Right atrium auricular region (tissue), 2 donors: ENCODE measurements around the gene C1orf185. TPM values are rescaled to one million over a fixed set of nuclear protein-coding genes. Genes with fewer than 3 reads are reported as not detected.

Experiments used
- DNase-seq: peaks from one replicate; pipeline ENCODE4 v3.0.0-alpha.2; 2019; ENCODE audit warnings: low spot score
- H3K27ac ChIP-seq, 2 donors: fragments of 200-600 bp; sonication (generic); 1 replicate in 1 of 2; 2 replicates in 1 of 2; pipeline ENCODE4 v1.5.1; 2016 to 2019
- H3K27me3 ChIP-seq, 2 donors: fragments of 200-600 bp; sonication (generic); one replicate each; pipeline versions ENCODE4 v1.5.1 to v1.6.0; 2017 to 2019
- H3K36me3 ChIP-seq: fragments of 200-600 bp; sonication (generic); one replicate; pipeline ENCODE4 v1.5.1; 2016
- H3K4me1 ChIP-seq, 2 donors: fragments of 200-600 bp; sonication (generic); one replicate each; pipeline versions ENCODE4 v1.5.1 to v1.6.0; 2017 to 2019
- H3K4me3 ChIP-seq, 2 donors: fragments of 200-600 bp; sonication (generic); 1 replicate in 1 of 2; 2 replicates in 1 of 2; pipeline ENCODE4 v1.5.1; 2017 to 2019; ENCODE audit warnings: mild to moderate bottlenecking in 1 of 2, moderate library complexity in 1 of 2
- H3K9me3 ChIP-seq, 2 donors: fragments of 200-600 bp; sonication (generic); one replicate each; pipeline ENCODE4 v1.5.1; 2019
- CTCF ChIP-seq, 2 donors: fragments of 200-600 bp; sonication (generic); IDR thresholded peaks; one replicate each; pipeline ENCODE4 v1.5.1; 2019; ENCODE audit warnings: antibody characterized with exemption in 2 of 2
- microRNA counts, 2 donors: library from miRNA; unstranded; fragments of <30 nt; microRNA quantifications; one replicate each; lab custom pipeline; 2016 to 2017
- microRNA-seq, 2 donors: library from miRNA; unstranded; fragments of <30 nt; microRNA quantifications; one replicate each; pipeline ENCODE4, GENCODE V29; 2016 to 2017; ENCODE audit warnings: borderline number of aligned reads in 2 of 2, borderline replicate concordance in 1 of 2
- total RNA-seq, 2 donors: library from RNA; depleted of rRNA; stranded (reverse); fragments of >200 nt; gene quantifications; one replicate each; pipeline ENCODE4 v1.1.0, GENCODE V29; 2016

Gene C1orf185
- total RNA-seq, 2 donors from 2014 or later: not detected

- Histone ChIP-seq H3K27me3 (no peaks in the 10 kb centered on the region), H3K4me1 (no peaks in the 10 kb centered on the region), H3K4me3 (no peak overlapping the region), H3K27ac (no peak overlapping the region), H3K36me3 (no peaks in the 10 kb centered on the region), H3K9me3 (no peaks in the 10 kb centered on the region)
- DNase-seq: no peak
- TF ChIP-seq CTCF (IDR thresholded peaks at IDR 0.05): no peak
These were observed 86.2 kb downstream of the C1orf185 start for GRCh38 chr1:51188230-51188629.

GRCh38 chr1:51189421-51190073 lies 87.5 kb downstream of the C1orf185 start:
- Histone ChIP-seq H3K9me3 (no peaks in the 10 kb centered on the region), H3K27ac (no peak overlapping the region), H3K36me3 (no peaks in the 10 kb centered on the region), H3K27me3 (no peaks in the 10 kb centered on the region), H3K4me1 (no peaks in the 10 kb centered on the region), H3K4me3 (no peak overlapping the region)
- DNase-seq: no peak
- peak; percentile 69 to 89 for TF ChIP-seq CTCF (IDR thresholded peaks at IDR 0.05)

GRCh38 chr1:51190961-51191360 lies 88.9 kb downstream of the C1orf185 start:
- Histone ChIP-seq H3K27me3 (no peaks in the 10 kb centered on the region), H3K27ac (no peak overlapping the region), H3K9me3 (no peaks in the 10 kb centered on the region), H3K4me1 (no peaks in the 10 kb centered on the region), H3K4me3 (no peak overlapping the region), H3K36me3 (no peaks in the 10 kb centered on the region)
- DNase-seq: no peak
- TF ChIP-seq CTCF (IDR thresholded peaks at IDR 0.05): no peak

- H3K4me1 ChIP-seq: no peaks in the 10 kb centered on the region
- DNase-seq: peak; percentile 75
- H3K27ac ChIP-seq: no peak overlapping the region
These were observed 90.3 kb downstream of the C1orf185 start for GRCh38 chr1:51192213-51192843.

GRCh38 chr1:51193564-51193963 lies 91.5 kb downstream of the C1orf185 start:
- Histone ChIP-seq H3K27ac (no peak overlapping the region), H3K9me3 (no peaks in the 10 kb centered on the region), H3K27me3 (no peaks in the 10 kb centered on the region), H3K36me3 (no peaks in the 10 kb centered on the region), H3K4me3 (no peak overlapping the region), H3K4me1 (no peaks in the 10 kb centered on the region)
- no peak for DNase-seq
- no peak for TF ChIP-seq CTCF (IDR thresholded peaks at IDR 0.05)

More at GRCh38 chr1:51192213-51192843, 90.3 kb downstream of the C1orf185 start:
- peak; percentile 81 to 83 for TF ChIP-seq CTCF (IDR thresholded peaks at IDR 0.05)
- no peak overlapping the region for H3K4me3 ChIP-seq
- no peaks in the 10 kb centered on the region for H3K27me3 ChIP-seq
- no peaks in the 10 kb centered on the region for H3K36me3 ChIP-seq
- H3K9me3 ChIP-seq: no peaks in the 10 kb centered on the region

MicroRNA genes within 50 kb of the gene (microRNA counts, 767-probe panel; counts per million panel counts)
- microRNA hsa-miR-4421 (lab: Ali Mortazavi, UCI): 0 to 31.0 counts per million in 2 donors

Small RNA genes within 50 kb of the gene (microRNA-seq; reads per million reads assigned to microRNA genes)
- gene MIR4421 (0 reads per million in 2 donors), gene MIR6500 (0 reads per million in 2 donors)

Other genes starting within 250 kb of the C1orf185 start
- gene FAF1, start 142.0 kb upstream of the C1orf185 start, total RNA-seq: 10 to 100 TPM; 36.1 to 68.8 TPM
- gene CDKN2C, start 132.0 kb upstream of the C1orf185 start, total RNA-seq: 10 to 100 TPM; 11.3 to 15.9 TPM
- gene RNF11, start 134.0 kb downstream of the C1orf185 start, total RNA-seq: 100 to 1,000 TPM in 1 of 2 donors, 10 to 100 TPM in 1; 87.2 to 103 TPM
- 10 to 100 TPM; 14.9 to 33.7 TPM for gene TTC39A, start 228.3 kb downstream of the C1orf185 start, total RNA-seq